GM13976 (cell line): Measurements from ENCODE around the gene REXO2.

ENCODE experiments used
- DNase-seq: peaks from one replicate; pipeline ENCODE4 v3.0.0; 2012; ENCODE audit warnings: low spot score
- in situ Hi-C: fragments of 300-500 bp; cut with MboI; formaldehyde crosslinking; loops from one replicate; pipeline ENCODE4 v1.12.0; 2022; ENCODE audit warnings: low sequenced_read_pairs, mixed read lengths, inconsistent platforms; ENCODE audit not compliant: unreplicated experiment
- TF ChIP-seq, protein P1 (sequence below): IDR thresholded peaks from 2 replicates; pipeline ENCODE4 v1.5.1; 2012; ENCODE audit warnings: borderline replicate concordance, mild to moderate bottlenecking; ENCODE audit not compliant: insufficient read depth; ENCODE audit errors: extremely low read depth, missing control alignments, control extremely low read depth

The REXO2 gene

GRCh38 chr11:114448749-114449482, 9.6 kb downstream of the REXO2 start:
- TF ChIP-seq, protein P1, sequence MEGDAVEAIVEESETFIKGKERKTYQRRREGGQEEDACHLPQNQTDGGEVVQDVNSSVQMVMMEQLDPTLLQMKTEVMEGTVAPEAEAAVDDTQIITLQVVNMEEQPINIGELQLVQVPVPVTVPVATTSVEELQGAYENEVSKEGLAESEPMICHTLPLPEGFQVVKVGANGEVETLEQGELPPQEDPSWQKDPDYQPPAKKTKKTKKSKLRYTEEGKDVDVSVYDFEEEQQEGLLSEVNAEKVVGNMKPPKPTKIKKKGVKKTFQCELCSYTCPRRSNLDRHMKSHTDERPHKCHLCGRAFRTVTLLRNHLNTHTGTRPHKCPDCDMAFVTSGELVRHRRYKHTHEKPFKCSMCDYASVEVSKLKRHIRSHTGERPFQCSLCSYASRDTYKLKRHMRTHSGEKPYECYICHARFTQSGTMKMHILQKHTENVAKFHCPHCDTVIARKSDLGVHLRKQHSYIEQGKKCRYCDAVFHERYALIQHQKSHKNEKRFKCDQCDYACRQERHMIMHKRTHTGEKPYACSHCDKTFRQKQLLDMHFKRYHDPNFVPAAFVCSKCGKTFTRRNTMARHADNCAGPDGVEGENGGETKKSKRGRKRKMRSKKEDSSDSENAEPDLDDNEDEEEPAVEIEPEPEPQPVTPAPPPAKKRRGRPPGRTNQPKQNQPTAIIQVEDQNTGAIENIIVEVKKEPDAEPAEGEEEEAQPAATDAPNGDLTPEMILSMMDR = no peak
- in situ Hi-C loops = no loop called here
- DNase-seq = no peak

DNA sequence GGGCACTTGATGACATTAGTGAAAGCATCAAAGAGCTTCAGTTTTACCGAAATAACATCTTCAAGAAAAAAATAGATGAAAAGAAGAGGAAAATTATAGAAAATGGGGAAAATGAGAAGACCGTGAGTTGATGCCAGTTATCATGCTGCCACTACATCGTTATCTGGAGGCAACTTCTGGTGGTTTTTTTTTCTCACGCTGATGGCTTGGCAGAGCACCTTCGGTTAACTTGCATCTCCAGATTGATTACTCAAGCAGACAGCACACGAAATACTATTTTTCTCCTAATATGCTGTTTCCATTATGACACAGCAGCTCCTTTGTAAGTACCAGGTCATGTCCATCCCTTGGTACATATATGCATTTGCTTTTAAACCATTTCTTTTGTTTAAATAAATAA, 10.6 kb downstream of the REXO2 start:
- no peak for DNase-seq
- in situ Hi-C loops = no loop called here
- TF ChIP-seq, protein P1 = no peak

- DNase-seq = no peak
- TF ChIP-seq, protein P1 = no peak
- in situ Hi-C loops = no loop called here
Measured at GRCh38 chr11:114452399-114452798, 13.1 kb downstream of the REXO2 start.

GRCh38 chr11:114463999-114464398, 24.7 kb downstream of the REXO2 start:
- TF ChIP-seq, protein P1 = no peak
- DNase-seq = no peak
- in situ Hi-C loops = no loop called here

- in situ Hi-C loops = no loop called here
- TF ChIP-seq, protein P1 = no peak
- no peak for DNase-seq
Measured at GRCh38 chr11:114466742-114467141, 27.5 kb downstream of the REXO2 start.

DNA sequence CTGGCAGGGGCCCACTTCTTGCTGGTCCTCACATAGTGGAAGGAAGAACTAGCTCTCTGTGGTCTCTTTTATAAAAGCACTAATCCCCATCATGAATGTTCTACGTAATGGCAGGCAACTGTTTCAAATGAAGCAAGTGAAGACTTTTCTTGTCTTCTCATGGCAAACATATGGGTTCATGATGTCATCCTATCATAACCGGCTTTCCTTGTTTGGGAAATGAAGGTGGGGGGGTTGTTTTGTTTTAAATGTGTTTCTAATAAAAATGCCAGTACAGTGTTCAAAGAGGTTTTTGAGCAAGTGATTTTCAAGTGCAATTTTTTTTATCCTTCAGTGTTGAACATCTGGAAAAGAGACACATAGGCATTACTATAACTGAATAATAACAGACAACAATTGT, 33.4 kb downstream of the REXO2 start:
- in situ Hi-C loops = no loop called here

More for the DNA sequence above, 33.4 kb downstream of the REXO2 start:
- no peak for DNase-seq
- TF ChIP-seq, protein P1 = no peak
